GM19240 (cell line): ENCODE results near the gene POM121L2.

ENCODE experiments used
- DNase-seq: peaks from one replicate; pipeline ENCODE4 v3.0.0; 2011; ENCODE audit warnings: low spot score; ENCODE audit not compliant: insufficient read length

Gene POM121L2

DNA sequence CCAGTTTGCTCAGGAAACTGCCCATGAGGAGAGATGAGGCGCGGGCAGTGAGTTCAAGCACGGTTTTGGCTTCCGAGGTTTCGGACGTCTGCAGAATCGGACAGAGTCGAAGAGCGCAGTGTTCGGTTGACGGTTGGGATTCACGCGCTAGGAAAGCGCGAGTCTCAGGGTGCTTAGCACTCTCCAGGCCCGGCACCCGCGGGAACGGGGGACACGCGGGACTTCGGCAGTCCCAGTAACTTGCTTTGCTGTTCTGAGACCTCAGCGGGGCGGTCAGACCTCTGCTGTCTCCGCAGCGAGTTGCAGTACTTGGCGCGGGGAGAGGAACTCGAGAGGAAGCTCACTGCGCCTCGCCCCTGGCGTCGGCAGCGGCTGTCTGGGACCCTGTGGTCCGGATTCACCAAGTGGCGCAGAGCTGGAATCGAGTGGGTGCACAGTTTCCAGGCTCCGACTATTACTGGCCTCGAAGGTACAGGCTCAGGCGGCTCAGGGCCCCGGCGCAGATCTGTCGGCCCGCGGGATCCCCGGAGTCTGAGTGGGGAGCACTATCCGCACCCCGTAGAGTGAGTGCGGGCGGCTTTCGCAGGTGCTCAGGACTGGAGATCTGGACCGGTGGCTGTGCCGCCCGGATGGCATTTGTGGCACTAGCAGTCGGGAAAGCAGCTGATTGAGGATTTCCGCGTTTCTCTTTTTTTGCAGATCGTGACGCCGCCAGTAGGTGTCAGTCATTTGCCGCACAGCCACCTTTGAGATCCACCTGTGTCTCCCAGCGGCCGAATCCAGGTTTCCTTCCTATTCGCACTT lies at the start of gene POM121L2:
TSS of gene POM121L2 (minus strand) at position 128 of the 804 bp plus-strand sequence. CDS start at position 25, 103 bp downstream.
- peak; percentile 34 for DNase-seq

DNA sequence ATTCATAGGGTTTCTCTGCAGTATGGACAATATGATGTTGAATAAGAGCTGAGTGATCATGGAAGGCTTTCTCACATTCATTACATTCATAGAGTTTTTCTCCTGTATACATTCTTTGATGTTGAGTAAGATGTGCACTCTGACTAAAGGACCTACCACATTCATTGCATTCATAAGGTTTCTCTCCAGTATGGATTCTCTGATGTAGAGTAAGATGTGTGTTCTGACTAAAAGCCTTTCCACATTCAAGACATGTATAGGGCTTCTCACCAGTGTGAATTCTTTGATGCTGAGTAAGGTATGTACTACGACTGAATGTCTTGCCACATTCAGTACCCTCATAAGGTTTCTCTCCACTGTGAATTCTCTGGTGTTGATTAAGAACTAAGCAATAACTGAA lies 47.2 kb upstream of the POM121L2 start:
- DNase-seq: no peak

DNA sequence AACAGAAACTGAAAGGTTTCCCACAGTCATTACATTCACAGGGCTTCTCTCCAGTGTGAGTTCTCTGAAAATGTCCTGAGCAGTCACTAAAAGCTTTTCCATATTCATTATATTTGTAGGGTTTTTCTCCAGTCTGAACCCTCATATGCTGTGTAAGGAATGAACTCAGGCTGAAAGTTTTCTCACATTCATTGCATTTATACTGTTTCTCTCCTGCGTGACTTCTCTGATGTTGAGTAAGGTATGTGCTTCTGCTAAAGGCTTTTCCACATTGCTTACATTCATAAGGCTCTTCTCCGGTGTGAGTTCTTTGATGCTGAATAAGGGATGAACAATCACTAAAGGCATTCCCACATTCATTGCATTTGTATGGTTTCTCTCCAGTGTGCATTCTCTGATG lies 46.7 kb upstream of the POM121L2 start:
- DNase-seq: no peak

DNA sequence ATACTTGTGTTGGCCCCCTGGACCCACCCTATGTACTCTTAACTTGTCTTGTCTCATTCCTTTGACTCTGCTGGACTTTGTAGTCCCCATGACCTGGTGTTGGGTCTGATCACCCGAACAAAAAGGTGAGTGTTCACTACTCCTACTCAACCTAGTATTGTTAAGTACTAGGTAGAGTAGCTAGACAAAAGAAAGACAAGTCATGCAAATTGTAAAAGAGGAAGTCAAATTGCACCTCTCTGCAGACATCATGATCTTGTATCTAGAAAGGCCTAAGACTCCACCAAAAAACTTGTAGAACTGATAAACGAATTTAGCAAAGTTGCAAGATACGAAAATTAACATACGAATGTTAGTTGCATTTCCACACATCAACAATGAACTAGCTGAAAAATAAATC lies 40.8 kb upstream of the POM121L2 start:
- DNase-seq: no peak

DNA sequence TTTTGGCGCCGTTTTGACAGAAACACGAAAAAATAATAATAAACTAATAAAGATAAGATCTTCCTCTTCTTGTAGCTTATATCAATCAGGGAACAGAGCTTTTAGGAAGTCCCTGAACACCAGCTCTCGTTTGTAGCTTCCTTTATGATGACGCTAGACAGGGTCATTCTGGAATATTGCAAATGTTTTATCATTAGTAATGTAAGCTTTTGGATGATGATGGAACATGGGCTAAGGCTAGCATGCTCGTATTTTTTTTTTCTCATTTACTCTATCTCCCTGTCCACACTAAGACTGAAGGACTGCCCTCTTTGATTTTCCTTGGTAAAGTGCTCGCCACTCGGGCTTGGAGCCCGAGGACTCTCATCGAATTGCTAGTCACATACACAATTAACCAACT lies 22.1 kb upstream of the POM121L2 start:
- no peak for DNase-seq

DNA sequence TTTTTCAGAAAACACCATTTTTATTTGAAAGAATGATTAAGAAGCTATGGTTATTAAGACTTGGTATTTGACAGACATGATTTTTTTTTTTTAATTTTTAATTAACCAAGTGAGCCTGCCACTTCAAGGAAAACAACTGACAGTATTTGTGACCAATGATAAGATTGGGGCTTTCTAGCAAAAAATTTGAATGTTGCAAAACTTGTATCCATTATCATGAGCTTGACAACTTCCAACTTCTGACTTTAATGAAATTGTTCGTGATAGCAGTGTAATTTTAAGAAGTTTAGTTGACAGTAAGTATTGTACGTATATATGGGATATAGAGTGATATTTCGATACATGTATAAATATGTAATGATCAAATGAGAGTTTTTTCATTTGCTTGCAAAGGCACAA lies 21.6 kb upstream of the POM121L2 start:
- DNase-seq: no peak

DNA sequence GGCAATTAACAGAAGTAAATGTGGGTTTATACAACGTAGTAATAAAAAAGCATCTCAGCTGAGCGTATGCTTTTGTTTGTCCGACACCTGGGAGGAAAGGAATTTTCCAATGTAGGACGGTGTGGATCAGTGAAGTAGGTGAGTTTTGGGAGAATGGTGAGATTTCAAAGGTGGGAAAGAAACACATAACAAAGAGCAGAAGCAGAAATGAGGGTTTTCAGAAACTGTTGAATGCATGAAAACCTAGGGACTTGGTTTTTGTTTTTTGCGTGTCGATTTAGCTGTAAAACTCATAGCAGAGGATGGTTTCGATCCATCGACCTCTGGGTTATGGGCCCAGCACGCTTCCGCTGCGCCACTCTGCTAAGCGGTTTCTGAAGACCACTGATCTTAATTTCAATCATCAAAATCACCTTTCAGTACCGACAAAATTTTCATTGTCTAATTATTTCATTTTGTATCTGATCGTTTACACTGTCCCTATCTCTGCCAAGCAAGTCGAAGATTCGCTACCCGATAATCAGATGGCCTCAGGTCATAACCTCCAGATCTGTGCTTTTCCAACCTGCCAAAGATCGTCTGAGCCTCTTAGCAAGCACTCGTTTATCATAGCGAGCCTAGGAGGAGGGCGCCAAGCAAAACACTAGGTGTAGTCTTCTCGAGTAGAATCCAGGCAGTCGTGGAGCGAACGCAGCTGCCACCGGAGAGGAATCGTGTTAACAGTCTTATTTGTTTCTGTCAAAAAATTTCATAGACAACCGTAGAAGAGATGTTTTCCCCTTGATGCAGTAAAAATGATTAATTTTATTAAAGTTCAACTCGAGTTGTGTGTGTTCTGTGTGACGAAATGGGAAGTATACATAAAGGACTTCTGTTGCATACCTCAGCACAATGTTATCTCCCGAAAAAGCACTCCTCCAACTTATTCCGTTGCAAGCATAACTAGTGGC lies 20.9 kb upstream of the POM121L2 start:
- no peak for DNase-seq

DNA sequence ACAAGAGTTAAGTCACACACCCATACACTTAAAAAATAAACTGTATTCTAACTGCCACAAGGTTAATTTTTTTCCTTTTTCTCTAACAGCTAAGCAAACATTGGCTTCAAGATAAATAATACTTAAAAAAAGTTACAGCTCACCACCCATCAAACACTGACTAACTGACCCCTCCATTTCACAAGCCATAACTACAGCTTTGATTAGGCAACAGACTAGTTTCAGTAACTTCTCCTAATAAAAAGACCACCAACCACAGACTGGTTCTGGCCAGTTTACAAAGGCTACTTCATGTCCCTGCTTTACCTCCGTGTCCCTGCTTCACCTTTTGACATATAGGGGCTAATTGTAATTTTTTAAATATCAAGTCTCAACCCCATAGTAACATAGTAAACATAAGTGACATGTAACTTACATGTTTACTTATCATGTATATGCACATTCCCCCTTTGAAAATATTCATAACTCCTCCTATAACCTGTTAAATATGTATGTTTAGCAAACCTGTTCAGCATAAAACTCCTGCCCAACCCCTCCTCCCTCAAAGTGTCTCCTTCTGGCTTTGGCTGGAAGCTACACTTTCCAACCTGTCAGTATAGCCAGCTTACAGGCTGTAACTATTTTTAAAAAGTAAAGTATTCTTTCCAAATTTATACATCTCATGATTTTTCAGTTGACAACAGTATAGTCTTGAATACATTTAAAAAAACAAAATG lies 15.1 kb upstream of the POM121L2 start:
- no peak for DNase-seq

DNA sequence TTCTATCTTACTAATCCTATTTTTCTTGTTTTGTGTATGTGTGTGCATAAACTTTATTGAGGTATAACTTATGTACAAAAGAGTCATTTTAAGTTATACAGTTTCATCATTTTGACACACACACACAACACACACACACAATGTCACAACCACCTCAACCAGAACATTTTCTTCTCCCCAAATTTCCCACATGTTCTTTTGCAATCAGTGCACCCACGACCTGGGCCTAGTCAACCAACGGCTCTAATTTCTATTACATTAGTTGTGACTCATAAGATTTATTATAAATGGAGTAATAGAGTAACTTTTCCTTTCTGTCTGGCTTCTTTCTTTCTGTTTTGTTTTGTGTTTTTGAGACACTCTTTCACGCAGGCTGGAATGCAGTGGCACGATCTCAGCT lies 9.8 kb upstream of the POM121L2 start:
- DNase-seq: no peak

DNA sequence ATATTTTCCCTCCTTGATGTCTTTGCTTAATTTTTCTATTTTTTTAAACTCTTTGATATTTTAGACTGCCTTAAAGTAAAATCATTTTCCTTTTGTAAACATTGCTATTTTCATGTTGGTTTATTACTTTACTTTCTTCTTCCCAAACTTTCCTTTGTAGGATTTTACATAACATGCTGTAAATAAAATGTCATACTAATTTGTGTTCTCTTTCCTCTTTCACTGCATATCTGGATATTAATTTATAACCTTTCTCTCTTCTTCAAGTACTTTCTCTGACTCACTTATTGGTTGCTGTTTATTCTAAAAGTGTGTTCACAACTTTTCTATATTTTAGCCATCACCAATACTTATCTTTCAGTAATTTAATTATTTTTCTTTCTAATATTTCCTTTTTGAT lies 9.3 kb upstream of the POM121L2 start:
- DNase-seq: no peak

DNA sequence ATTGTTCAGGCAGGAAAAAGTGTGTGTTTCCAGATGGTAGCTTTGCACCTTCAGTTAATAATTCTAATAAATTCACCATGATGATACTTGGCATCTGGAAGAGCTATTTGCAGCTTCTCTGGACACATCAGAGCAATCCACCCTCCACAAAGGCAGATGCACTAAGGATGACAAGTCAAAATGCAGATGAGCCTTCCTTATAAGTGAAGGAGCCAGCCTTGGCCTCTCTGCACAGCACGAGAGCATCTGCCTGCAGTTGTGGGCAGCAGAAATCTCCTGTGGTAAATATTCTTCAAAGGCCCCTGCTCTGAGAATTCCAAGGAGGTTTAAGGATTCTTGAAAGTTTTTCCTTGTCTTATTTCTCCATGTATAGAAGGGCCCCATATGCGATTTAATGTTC lies 6.9 kb upstream of the POM121L2 start:
- no peak for DNase-seq

DNA sequence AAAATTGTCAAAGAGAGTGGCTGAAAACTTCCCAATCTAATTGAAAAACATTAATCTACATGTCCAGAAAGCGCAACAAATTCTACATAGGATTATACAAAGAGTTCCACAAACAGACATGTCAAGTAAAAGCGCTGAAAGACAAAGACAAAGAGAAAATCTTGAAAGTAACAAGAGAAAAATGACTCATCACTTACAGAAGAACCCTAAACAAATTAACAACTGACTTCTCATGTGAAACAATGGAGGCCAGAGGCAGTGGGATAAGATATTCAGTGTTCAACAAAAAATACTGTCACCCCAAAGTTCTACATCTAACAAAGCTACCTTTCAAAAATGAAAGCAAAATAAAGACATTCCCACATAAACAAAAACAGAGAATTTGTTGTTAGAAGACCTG lies 2.0 kb upstream of the POM121L2 start:
- no peak for DNase-seq

DNA sequence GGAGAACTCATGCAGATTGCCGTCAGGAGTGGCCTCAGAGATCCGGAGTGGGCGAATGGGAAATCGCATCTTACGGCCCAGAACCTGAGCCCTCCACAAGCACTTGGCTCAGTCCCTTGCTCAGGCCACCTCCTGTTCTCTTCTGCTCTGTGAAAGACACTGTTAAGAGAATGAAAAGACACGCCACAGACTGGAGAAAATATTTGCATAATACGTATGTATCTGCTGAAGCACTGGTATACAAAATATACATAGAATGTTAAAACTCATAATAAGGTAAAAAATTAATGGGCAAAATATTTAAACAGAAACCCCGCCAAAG lies 838 bp upstream of the POM121L2 start:
- no peak for DNase-seq

DNA sequence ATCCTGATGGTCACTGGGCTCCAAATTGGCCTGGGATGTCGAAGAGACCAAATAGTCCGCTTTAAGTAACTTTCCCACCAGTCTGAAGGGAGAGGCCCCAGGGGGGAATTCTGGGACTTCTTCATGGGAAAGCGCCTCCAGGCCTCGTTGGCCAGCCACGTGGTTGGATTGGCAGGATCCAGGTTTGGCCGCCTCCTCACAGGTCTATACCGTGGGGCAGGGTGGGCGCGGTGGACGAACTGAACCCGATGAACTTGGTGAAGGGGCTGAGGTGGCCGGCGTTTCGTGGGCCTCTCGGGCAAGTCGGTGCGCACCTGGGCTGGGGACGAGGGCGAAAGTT lies 297 bp downstream of the POM121L2 start:
- no peak for DNase-seq

DNA sequence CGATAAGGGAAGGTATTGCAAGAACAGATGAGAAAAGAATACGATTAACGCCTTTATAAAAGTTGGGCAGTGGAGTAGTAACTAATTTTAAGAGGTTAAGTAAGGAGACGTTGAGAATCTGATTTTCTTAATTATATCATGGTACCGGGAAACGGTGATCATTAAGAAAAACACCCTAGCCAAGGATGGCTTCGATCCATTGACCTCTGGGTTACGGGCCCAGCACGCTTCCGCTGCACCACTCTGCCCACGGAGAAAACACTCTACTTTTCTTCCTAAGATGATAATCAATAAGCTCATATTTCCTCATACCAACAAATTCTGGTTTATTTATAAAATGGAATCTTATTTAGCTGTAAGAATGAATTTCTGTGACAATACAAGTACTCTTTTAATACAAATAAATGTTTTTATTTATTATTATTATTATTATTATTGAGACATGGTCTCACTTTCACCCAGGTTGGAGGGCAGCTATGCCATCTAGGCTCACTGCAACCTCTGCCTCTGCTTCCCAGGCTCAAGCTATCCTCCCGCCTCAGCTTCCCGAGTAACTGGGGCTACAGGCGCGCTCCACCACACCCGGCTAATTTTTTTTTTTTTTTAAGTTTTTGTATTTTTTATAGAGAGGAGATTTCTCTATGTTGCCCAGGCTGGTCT lies 8.3 kb downstream of the POM121L2 start:
- DNase-seq: no peak

DNA sequence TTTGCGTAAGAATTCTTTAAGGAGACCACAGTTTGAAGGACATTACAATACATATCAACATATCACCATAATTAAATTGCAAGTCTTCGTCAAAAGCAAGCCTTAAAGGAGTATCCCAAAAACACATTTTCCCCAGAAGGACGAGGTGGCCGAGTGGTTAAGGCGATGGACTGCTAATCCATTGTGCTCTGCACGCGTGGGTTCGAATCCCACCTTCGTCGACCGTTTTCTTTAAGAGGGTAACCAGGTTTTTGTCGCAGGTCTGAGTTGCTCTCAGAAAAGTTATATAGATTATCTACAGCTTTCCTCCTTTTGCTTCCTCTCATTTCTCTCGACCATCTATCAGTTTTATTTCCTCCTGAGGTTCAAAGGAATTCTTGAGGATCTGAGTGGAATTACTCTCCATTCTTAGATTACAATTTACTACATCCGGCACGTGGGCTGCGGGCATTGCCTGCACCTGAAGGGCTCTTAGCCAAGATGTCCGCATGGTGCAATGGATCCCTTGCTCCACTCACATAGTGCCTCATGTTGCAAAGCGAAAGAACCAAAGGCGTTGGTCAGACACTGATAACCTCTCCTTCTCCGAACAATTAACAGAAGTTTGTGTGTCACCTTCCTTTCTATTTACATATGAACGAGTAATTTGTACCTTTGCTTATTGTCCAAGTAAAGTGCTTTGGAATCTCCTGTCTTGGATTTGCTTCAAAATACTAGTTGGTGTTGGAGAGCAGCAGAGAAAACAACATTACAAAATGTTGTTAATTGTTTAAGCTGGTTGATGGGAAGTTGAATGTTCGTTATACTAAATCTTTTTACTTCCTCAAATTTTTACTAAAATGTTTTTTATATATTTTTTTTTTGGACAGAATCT lies 14.0 kb downstream of the POM121L2 start:
- no peak for DNase-seq

DNA sequence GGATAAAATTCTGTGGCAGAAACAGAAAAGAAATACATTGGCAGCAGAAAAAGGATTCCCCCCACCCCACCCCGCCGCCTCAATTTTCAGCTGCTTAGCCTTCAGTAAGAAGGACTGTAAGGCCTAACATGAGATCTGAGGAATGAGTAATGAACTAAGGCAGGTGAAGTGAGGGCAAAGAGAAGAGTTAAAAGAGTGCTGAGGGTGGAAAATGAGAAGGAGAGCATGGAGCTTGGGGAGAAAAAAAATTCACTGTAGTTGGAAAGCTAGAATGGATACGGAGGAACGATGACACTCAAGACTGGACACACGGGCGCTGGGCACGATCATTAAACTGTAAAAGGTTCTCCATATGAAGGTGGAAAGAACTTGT lies 14.6 kb downstream of the POM121L2 start:
- DNase-seq: no peak

DNA sequence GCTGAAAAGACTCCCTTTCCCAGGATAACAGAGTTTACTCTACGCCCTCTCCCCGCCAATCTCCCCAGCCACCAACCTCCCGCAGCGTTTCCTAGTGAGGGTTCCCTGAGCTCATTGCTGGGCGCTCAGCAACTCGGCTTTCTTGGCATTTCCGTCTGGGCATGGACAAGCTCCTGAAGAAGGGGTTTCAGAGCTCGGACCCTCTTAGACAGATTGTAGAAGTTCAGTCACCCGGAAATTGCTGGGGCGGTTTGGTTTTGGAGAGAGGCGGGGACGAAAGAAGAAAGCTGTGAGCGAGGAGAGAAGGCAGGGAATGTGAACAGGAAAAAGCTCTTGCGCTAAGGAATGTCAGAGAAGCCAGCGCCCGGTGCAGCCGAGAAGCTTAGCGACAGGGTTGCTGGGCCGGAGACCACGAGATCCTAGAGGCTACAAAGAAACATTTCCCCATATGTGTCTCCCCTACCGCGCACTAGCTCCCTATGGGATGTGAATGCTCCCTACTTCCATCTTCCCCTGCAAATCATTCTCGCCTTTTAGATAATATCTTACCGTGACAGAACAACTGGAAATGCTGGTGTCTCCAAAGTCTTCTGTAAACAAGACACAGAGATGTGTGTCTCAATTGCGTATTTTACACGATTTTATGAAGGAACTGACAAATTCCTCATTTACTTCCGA lies 15.8 kb downstream of the POM121L2 start:
- DNase-seq: no peak

DNA sequence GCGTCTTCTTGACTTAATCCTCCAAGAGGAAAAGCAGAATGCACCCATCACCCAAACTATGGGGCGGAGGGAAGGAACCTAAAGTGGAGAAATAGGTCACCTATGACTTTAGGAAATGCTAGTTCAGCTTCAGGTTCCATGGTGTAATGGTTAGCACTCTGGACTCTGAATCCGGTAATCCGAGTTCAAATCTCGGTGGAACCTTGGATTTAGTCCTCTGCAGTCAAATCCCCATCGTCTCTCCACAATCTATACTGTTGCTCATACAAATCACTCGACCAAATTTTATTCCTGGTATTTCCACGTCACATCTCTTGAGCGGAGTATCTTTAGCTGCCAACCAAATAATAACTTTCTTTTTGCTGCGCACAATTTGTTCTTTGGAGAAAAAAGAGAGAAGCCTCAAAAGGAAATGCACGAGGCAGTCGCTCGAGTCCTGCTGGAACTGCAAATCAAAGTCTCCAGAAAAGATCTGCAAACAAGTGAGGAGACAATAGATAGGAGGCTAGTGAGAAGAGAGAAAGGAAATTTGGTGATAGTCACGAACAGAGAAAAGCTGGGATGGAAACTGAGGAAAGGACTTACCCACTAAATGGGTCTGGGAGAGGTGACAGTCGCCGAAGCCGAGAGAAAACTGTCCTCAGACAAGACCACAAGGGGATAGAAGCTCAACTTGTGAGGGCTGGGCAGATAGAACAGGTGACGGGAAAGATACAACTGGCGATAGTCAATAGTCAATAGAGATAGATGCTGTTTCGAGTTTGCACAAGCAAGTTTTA lies 16.6 kb downstream of the POM121L2 start:
- DNase-seq: no peak
